Medulla oblongata (tissue), 1 donor: Measurements from ENCODE around the gene ADGRG4.
"Not testable (repeated sequence)": the region's sequence is repeated elsewhere in the genome, so short reads cannot be mapped to it uniquely, and the experiment has no call there.

Experiments used
- DNase-seq: peaks from one replicate; pipeline ENCODE4 v3.0.0-alpha.2; 2015; ENCODE audit errors: extremely low spot score

Gene ADGRG4

DNA sequence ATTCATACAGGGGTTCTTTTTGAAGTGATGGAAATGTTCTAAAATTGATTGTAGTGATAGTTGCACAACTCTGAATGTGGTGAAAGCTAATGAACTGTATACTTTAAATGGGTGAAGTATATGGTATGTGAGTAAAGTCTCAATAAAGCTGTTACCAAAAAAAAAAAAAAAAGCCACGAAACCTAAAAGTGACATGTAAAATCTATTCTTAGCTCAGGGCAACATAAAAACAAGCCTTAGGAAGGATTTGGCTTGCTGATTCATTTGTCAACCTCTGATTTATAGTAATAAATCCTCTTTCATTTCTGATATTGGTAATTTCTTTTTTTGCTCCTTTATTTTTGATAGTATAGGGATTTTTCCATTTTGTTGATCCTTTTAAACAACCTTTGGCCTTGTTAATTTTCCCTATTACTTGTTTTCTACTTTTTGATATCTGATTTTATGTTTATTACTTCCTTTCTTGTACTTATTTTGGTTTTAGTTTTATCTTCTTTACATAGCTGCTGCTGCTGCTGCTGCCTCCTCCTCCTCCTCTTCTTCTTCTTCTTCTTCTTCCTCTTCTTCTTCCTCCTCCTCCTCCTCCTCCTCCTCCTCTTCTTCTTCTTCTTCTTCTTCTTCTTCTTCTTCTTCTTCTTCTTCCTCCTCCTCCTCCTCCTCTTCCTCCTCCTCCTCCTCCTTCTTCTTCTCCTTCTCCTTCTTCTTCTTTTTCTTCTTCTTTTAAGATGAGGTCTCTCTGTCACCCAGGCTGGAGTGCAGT is 79.4 kb downstream of the ADGRG4 start:
- no peak for DNase-seq

- no peak for DNase-seq
These were observed 85.4 kb downstream of the ADGRG4 start for GRCh38 chrX:136386173-136386572.

DNA sequence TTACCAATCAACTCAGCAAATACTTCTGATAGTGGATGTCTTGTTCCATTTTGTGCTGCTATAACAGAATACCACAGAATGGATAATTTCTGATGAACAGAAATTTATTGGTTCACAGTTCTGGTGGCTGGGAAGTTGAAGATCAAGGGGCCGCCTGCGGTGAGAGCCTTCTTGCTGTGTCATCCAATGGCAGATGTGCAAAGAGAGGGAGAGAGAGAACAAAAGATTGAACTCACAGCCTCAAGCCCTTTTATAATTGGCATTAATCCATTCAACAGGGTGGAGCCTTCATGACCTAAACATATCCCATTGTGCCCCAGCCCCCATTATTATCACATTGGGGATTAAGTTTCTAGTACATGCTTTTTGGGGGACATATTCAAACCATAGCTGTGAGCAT is 86.1 kb downstream of the ADGRG4 start:
- no peak for DNase-seq

DNA sequence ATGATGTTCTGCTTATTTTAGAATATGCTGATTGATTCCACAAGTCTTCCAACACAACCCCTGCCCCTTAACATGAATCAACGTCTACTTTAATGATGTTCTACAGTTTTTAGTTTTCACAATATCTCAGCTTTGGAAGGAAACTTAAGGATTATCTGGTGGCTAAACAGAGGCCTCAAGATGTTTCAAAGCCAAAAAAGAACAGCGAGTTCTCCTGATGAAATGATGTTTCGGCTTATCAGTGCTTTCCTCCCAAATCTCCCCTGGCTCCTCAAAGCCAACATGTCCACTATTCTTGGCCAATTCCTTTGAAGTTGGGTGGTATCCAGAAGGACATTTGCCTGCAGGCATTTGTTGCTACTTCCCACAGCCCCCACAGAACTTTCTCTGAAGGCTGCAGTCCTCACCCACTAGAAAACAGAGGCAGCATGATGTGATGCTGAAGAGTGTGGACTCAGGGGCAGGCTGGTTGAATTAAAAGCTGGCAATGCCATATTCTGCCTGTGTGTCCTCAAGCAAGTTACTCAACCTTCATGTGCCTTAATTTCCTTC is 87.3 kb downstream of the ADGRG4 start:
- no peak for DNase-seq

- DNase-seq, result no peak
These were observed 90.2 kb downstream of the ADGRG4 start for GRCh38 chrX:136390921-136391320.

DNA sequence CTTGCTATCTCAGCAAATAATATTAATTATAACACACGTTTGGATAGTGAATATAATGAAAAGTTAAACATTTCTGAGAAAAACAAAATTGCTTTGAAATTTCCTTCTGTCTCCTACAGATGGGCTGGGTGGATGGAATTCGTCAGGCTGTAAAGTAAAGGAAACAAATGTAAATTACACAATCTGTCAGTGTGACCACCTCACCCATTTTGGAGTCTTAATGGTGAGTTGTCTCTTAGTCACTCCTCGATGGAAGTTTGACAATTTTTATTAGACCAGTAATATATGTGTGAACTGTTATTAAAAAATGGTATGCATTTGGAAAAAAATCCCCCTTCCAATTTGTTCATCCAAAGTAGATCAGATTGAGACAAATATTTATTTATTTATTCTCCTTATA is 94.5 kb downstream of the ADGRG4 start:
- no peak for DNase-seq

GRCh38 chrX:136397001-136397400 is 96.2 kb downstream of the ADGRG4 start:
- DNase-seq, result no peak

DNA sequence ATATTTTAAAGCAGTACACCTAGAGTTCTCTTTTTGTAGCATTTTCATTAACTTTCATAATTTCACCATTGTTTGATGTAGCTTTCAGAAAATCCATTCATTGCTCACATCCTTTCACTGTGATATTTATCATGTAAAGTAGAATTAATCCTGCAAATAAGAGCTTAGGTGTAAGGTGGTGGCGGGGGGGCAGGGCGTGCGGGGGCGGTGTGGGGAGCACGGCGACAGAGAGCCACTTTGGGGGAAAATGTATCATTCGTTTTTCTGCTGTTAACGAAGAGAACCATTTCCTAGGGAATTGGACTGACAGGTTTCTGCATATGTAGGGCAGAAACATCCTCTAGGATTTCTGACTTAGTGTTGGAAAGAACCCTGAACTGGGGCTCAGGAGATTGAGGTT is 104.4 kb downstream of the ADGRG4 start:
- DNase-seq, result no peak

GRCh38 chrX:136417806-136418205 is 117.0 kb downstream of the ADGRG4 start:
- no peak for DNase-seq

- no peak for DNase-seq
These were observed 120.6 kb downstream of the ADGRG4 start for GRCh38 chrX:136421338-136421737.

GRCh38 chrX:136423724-136424123 is 123.0 kb downstream of the ADGRG4 start:
- no peak for DNase-seq

DNA sequence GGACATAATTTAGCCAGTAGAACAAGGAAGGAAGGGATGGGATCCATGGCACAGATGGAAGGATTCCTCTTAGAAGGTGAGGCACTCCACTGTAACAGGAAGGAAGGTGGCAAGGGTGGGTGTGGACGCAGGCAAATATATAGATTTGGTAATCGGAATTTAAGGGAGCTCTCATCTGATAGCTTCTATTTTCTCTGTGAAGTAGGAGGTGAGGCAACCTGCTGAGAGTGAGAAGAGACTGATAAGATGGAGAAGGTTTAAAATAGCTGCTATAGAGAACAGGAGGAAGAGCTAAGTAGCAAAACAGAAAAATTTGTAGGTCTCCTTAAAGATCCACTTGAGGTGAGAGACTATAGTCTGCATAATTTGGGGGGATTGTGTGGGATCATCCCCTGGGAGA is 125.2 kb downstream of the ADGRG4 start:
- no peak for DNase-seq

GRCh38 chrX:136431625-136432024 is 130.9 kb downstream of the ADGRG4 start:
- DNase-seq, result no peak

- DNase-seq, result no peak
These were observed 137.0 kb downstream of the ADGRG4 start for GRCh38 chrX:136437774-136438173.

DNA sequence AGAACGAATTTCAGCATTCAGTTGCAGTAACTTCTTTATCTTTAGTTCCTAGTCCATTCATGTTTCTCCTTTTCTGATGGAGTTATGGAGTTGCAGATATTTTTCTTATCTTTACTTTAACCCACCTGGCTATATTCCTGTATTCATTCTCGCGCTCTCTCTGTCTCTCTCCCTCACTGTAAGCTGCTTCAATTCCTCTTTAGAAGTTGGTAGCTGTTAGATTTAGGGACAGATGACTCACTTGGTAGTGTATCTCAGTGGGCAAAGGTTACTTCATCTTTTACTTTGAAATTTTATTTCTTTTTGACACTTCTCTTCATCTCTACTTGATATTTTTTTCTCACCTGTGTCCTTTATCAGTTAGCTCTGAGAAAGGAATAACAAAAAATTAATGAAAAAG is 137.4 kb downstream of the ADGRG4 start:
- no peak for DNase-seq

DNA sequence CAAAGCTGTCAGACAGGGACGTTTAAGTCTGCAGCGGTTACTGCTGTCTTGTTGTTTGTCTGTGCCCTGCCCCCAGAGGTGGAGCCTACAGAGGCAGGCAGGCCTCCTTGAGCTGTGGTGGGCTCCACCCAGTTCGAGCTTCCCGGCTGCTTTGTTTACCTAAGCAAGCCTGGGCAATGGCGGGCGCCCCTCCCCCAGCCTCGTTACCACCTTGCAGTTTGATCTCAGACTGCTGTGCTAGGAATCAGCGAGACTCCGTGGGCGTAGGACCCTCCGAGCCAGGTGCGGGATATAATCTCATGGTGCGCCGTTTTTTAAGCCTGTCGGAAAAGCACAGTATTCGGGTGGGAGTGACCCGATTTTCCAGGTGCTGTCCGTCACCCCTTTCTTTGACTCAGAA is 144.9 kb downstream of the ADGRG4 start:
- not testable (repeated sequence) for DNase-seq

- no peak for DNase-seq
These were observed 145.4 kb downstream of the ADGRG4 start for GRCh38 chrX:136446208-136446607.

DNA sequence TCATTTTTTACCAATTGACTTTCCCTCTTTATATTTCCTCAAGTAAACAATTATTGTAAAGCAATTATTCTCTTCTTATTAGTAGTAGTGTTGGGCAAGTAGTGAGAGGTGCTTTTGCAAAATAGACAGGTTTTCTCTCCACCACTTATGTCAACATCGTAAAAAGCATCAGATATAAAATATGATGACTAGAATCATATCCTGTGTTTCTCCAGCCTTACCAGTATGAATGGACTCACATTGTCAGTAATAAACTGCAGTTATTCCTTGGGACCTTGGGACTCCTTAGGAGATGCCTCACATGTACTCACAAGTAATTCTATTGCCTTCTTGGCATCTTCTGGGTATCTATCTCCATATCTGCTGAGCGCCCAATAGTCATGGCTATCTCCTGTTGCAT is 146.5 kb downstream of the ADGRG4 start:
- DNase-seq, result no peak

DNA sequence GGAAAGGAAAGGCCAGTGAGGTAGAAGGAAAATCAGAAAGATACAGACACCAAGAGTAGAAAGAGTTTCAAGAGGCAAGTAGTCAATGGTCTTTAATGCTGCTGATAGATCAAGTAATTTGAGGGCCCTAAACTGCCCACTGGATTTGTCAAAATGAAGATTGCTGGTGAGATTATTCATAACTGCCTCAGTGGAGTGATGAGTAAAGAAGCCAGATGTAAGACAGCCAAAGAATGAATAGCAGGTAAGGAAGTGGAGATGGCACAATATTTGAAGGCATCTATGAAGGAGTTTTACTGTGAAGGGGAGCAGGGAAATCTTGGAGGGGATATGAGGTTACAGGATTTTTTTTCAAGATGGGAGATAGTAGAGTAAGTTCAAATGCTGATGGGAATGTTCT is 147.2 kb downstream of the ADGRG4 start:
- DNase-seq, result no peak

- no peak for DNase-seq
These were observed 149.5 kb downstream of the ADGRG4 start for GRCh38 chrX:136450050-136450830.

DNA sequence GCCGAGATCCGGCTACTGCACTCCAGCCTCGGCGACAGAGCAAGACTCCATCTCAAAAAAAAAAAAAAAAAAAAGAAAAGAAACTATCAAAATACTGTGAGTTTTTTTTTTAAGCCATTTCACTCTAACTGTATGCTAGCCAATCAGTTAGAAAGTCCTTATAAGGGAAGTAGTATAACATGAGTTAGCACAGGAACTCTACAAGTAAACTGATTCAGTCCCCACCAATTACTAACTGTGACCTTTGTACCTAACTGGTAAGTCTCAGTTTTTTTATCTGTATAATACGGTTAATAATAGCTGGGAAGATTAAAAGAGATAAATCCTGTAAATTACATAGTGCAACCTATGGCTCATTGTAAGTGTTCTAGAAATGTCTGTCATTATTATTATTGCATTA is 151.9 kb downstream of the ADGRG4 start:
- no peak for DNase-seq

GRCh38 chrX:136453114-136453513 is 152.4 kb downstream of the ADGRG4 start:
- DNase-seq, result no peak

- no peak for DNase-seq
These were observed 153.0 kb downstream of the ADGRG4 start for GRCh38 chrX:136453771-136454170.
